ENCODE measurements around the gene TLX1.

- TF ChIP-seq POLR2AphosphoS5 (IDR thresholded peaks at IDR 0.05), result no peak
- TF ChIP-seq CTCF (IDR thresholded peaks at IDR 0.05), result no peak
- TF ChIP-seq POLR2A (IDR thresholded peaks at IDR 0.05), result no peak
- no peak for TF ChIP-seq EP300 (IDR thresholded peaks at IDR 0.05)
Observed at GRCh38 chr10:101162677-101163076, 31.6 kb downstream of the TLX1 start.
